Uterus (tissue), 2 donors: ENCODE data around the gene BPTF.

Source experiments
- CTCF ChIP-seq, 4 experiments: fragments of 200-600 bp in 2 of 4; fragments of 450-650 bp in 2 of 4; sonication (generic) in 2 of 4; IDR thresholded peaks; one replicate each; pipeline ENCODE4 v1.5.1; 2016 to 2019; ENCODE audit warnings: antibody characterized with exemption in 4 of 4, mild to moderate bottlenecking in 2 of 4, moderate library complexity in 1 of 4
- POLR2A ChIP-seq, 2 donors: fragments of 450-650 bp; IDR thresholded peaks; one replicate each; pipeline ENCODE4 v1.6.1; 2016; ENCODE audit warnings: antibody characterized with exemption in 2 of 2, mild to moderate bottlenecking in 1 of 2, moderate library complexity in 1 of 2

GRCh38 chr17:67801626-67802175 lies 23.6 kb upstream of the BPTF start:
- TF ChIP-seq CTCF (IDR thresholded peaks at IDR 0.05) (no peak), POLR2A (IDR thresholded peaks at IDR 0.05) (no peak)
